Type B pancreatic cell (in vitro differentiated cells): Measurements from ENCODE around the gene SLC8A3. TPM values are rescaled to one million over a fixed set of nuclear protein-coding genes. Genes with fewer than 3 reads are reported as not detected.

Source experiments
- DNase-seq: peaks from one replicate; pipeline ENCODE4 v3.0.0; 2021; ENCODE audit warnings: mixed read lengths; ENCODE audit not compliant: unreplicated experiment; ENCODE audit errors: extremely low spot score
- H3K27ac Mint-ChIP-seq: 2 replicates; pipeline ENCODE4 v1.8.0; 2021; ENCODE audit warnings: mild to moderate bottlenecking, mixed read lengths
- H3K27me3 Mint-ChIP-seq: 2 replicates; pipeline ENCODE4 v1.8.0; 2021; ENCODE audit warnings: mixed read lengths
- H3K36me3 Mint-ChIP-seq: 2 replicates; pipeline ENCODE4 v1.8.0; 2021; ENCODE audit warnings: mixed read lengths
- H3K4me1 Mint-ChIP-seq: one replicate; pipeline ENCODE4 v1.8.0; 2021; ENCODE audit warnings: mixed read lengths; ENCODE audit not compliant: unreplicated experiment
- H3K4me3 Mint-ChIP-seq: 2 replicates; pipeline ENCODE4 v1.8.0; 2021; ENCODE audit warnings: mild to moderate bottlenecking, mixed read lengths
- H3K9me3 Mint-ChIP-seq: 2 replicates; pipeline ENCODE4 v1.8.0; 2021; ENCODE audit warnings: mixed read lengths
- total RNA-seq: library from RNA; stranded (reverse); gene quantifications from 2 replicates; pipeline ENCODE4 v1.2.1, GENCODE V29; 2021; ENCODE audit warnings: low replicate concordance
- TF ChIP-seq, protein P1 (sequence below): fragments of 200-600 bp; sonication (generic); conservative IDR thresholded peaks from 2 replicates; pipeline ENCODE4 v1.5.0; 2021; ENCODE audit warnings: antibody characterized with exemption, mild to moderate bottlenecking

SLC8A3 gene
- total RNA-seq, 1 donor from 2014 or later: 7.8 TPM

DNA sequence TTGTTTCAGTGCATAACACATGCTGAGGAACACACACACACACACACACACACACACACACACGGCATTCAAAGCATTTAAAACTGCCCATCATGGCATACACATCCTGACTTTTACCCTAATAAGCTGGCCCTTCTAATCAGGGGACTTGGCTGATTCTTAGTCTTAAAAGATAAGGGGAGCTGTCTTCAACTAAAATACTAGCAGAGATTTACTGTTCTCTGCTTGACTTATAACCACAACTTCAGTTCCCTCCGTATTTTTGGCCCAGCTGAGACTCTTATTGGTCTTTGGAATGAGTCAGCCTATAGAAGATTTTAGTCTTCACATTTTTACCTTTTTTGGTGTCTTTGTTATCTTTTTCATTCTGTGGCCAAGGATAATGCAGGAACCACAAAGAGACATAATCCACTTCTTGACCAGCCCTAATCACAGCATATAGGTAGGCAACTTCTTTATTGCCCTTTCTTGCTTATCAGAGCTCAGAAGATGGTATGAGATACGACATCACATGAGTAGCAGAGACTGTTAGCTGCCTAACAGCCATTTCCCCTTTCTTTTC, 25.1 kb upstream of the SLC8A3 start:
- DNase-seq: no peak
- Mint-ChIP-seq H3K4me3 (no peak overlapping the region), H3K27ac (no peak overlapping the region), H3K4me1 (no peaks in the 10 kb centered on the region), H3K27me3 (peaks cover 4% of the 10 kb centered on the region), H3K9me3 (no peaks in the 10 kb centered on the region), H3K36me3 (no peaks in the 10 kb centered on the region)
- TF ChIP-seq, protein P1, sequence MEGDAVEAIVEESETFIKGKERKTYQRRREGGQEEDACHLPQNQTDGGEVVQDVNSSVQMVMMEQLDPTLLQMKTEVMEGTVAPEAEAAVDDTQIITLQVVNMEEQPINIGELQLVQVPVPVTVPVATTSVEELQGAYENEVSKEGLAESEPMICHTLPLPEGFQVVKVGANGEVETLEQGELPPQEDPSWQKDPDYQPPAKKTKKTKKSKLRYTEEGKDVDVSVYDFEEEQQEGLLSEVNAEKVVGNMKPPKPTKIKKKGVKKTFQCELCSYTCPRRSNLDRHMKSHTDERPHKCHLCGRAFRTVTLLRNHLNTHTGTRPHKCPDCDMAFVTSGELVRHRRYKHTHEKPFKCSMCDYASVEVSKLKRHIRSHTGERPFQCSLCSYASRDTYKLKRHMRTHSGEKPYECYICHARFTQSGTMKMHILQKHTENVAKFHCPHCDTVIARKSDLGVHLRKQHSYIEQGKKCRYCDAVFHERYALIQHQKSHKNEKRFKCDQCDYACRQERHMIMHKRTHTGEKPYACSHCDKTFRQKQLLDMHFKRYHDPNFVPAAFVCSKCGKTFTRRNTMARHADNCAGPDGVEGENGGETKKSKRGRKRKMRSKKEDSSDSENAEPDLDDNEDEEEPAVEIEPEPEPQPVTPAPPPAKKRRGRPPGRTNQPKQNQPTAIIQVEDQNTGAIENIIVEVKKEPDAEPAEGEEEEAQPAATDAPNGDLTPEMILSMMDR: no peak

- Mint-ChIP-seq H3K27me3 (peaks cover 7% of the 10 kb centered on the region), H3K4me1 (no peaks in the 10 kb centered on the region), H3K36me3 (no peaks in the 10 kb centered on the region), H3K4me3 (no peak overlapping the region), H3K27ac (no peak overlapping the region), H3K9me3 (no peaks in the 10 kb centered on the region)
- TF ChIP-seq, protein P1: no peak
- DNase-seq: no peak
Observed at GRCh38 chr14:70212752-70213151, 24.0 kb upstream of the SLC8A3 start.

DNA sequence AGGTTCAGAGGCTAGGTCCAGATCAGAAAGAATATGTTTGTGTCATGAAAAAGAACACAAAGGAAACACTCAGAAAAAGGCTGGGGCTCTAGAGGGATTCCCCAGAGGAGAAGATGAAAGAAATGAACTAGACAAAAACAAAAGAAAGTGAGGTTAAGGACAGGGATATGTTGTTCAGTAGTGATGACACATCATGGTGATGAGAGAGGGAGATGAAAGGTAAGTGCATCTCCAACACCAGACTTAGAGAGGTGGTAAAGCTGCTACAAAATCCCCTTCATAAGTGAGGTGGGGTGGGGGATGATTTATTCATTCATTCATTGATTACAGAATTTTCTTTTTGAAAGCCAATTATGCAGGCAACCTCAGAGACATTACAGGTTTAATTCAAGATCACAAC, 19.6 kb upstream of the SLC8A3 start:
- no peak overlapping the region for H3K27ac Mint-ChIP-seq
- peaks cover 14% of the 10 kb centered on the region for H3K27me3 Mint-ChIP-seq
- H3K9me3 Mint-ChIP-seq: no peaks in the 10 kb centered on the region
- H3K4me1 Mint-ChIP-seq: no peaks in the 10 kb centered on the region
- DNase-seq: no peak
- TF ChIP-seq, protein P1: no peak
- H3K4me3 Mint-ChIP-seq: no peak overlapping the region
- no peaks in the 10 kb centered on the region for H3K36me3 Mint-ChIP-seq

DNA sequence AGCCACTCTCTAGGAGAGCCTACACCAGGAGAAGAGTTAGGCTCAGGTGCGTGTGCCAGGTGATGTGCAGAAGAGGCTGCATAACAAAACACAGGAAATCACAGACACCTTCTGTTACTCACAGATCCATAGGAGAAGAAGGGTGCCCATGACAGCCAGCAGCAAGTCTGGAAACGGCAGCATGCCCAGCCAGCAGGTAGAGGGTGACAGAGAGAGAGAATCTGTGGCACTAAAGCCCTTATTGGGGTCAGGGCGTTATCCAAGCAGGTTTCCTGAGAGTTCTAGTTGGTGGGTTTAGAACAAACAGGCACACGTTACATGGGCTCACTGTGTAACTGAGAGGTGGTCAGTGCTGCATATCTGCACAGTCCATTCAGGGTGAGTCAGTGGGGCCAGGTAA, 14.9 kb upstream of the SLC8A3 start:
- no peak for DNase-seq
- TF ChIP-seq, protein P1: no peak
- no peaks in the 10 kb centered on the region for H3K4me1 Mint-ChIP-seq
- no peaks in the 10 kb centered on the region for H3K36me3 Mint-ChIP-seq
- no peaks in the 10 kb centered on the region for H3K9me3 Mint-ChIP-seq
- peaks cover 26% of the 10 kb centered on the region for H3K27me3 Mint-ChIP-seq
- H3K4me3 Mint-ChIP-seq: no peak overlapping the region
- no peak overlapping the region for H3K27ac Mint-ChIP-seq

- H3K27ac Mint-ChIP-seq: no peak overlapping the region
- H3K27me3 Mint-ChIP-seq: peaks cover 31% of the 10 kb centered on the region
- H3K36me3 Mint-ChIP-seq: no peaks in the 10 kb centered on the region
- H3K9me3 Mint-ChIP-seq: no peaks in the 10 kb centered on the region
- H3K4me3 Mint-ChIP-seq: no peak overlapping the region
- no peaks in the 10 kb centered on the region for H3K4me1 Mint-ChIP-seq
- no peak for DNase-seq
- TF ChIP-seq, protein P1: no peak
Observed at GRCh38 chr14:70201994-70202393, 13.2 kb upstream of the SLC8A3 start.

GRCh38 chr14:70193396-70193795, 4.6 kb upstream of the SLC8A3 start:
- no peak overlapping the region for H3K4me3 Mint-ChIP-seq
- no peak overlapping the region for H3K27ac Mint-ChIP-seq
- H3K9me3 Mint-ChIP-seq: no peaks in the 10 kb centered on the region
- TF ChIP-seq, protein P1: no peak
- H3K27me3 Mint-ChIP-seq: peaks cover 72% of the 10 kb centered on the region
- H3K36me3 Mint-ChIP-seq: no peaks in the 10 kb centered on the region
- H3K4me1 Mint-ChIP-seq: peaks cover 20% of the 10 kb centered on the region
- no peak for DNase-seq
